PC-3 (cell line): ENCODE measurements around the gene MKRN2.

Source experiments
- EZH2 ChIP-seq: fragments of 300-600 bp; sonication (generic); IDR thresholded peaks from one replicate; pipeline ENCODE4 v1.6.1; 2017; ENCODE audit warnings: antibody characterized with exemption, mild to moderate bottlenecking, low read length; ENCODE audit not compliant: unreplicated experiment
- EZH2phosphoT487 ChIP-seq: fragments of 300-600 bp; sonication (generic); IDR thresholded peaks from 2 replicates; pipeline ENCODE4 v1.6.1; 2018; ENCODE audit warnings: mild to moderate bottlenecking, antibody characterized with exemption, low read length, borderline replicate concordance
- TF ChIP-seq, protein P1 (sequence below): fragments of 300-600 bp; sonication (generic); conservative IDR thresholded peaks from 2 replicates; pipeline ENCODE4 v1.5.1; 2017; ENCODE audit warnings: antibody characterized with exemption, low read depth, mild to moderate bottlenecking, low read length

DNA sequence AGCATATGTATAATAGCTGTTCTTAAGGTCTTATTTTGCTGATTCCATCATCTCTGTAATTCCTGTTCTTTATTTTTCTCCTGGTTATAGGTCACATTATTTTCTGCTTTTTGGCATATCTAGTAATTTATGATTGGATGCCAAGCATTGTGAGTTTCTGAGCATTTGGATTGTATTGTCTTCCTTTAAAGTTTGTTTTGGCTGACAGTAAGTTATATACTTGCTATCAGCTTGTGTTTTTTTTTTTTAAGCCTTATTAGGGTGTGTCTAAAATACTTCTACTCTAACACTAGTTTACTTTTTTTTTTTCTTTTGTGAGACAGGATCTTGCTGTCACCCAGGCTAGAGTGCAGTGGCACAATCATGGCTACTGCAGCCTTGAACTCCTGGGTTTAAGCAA is 10.1 kb downstream of the MKRN2 start:
- TF ChIP-seq, protein P1, sequence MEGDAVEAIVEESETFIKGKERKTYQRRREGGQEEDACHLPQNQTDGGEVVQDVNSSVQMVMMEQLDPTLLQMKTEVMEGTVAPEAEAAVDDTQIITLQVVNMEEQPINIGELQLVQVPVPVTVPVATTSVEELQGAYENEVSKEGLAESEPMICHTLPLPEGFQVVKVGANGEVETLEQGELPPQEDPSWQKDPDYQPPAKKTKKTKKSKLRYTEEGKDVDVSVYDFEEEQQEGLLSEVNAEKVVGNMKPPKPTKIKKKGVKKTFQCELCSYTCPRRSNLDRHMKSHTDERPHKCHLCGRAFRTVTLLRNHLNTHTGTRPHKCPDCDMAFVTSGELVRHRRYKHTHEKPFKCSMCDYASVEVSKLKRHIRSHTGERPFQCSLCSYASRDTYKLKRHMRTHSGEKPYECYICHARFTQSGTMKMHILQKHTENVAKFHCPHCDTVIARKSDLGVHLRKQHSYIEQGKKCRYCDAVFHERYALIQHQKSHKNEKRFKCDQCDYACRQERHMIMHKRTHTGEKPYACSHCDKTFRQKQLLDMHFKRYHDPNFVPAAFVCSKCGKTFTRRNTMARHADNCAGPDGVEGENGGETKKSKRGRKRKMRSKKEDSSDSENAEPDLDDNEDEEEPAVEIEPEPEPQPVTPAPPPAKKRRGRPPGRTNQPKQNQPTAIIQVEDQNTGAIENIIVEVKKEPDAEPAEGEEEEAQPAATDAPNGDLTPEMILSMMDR, result no peak
- no peak for TF ChIP-seq EZH2
- no peak for TF ChIP-seq EZH2phosphoT487
